ENCODE measurements around the gene COQ4.
"Not testable (repeated sequence)": the region's sequence is repeated elsewhere in the genome, so short reads cannot be mapped to it uniquely, and the experiment has no call there.

COQ4 gene

GRCh38 chr9:128314697-128315096, 7.9 kb upstream of the COQ4 start:
- in situ Hi-C loops (cut with HindIII; ENCODE audit: low pct_unique_long_range_greater_than_20kb, low sequenced_read_pairs): no loop called here
- DNase-seq (ENCODE audit: low read depth in 1 of 2, low spot score in 1 of 2): no peak
- TF ChIP-seq JUND (IDR thresholded peaks at IDR 0.05; ENCODE audit: low read depth): no peak

GRCh38 chr9:128316421-128316820, 6.2 kb upstream of the COQ4 start:
- TF ChIP-seq JUND (IDR thresholded peaks at IDR 0.05; ENCODE audit: low read depth): no peak
- in situ Hi-C loops (cut with HindIII; ENCODE audit: low pct_unique_long_range_greater_than_20kb, low sequenced_read_pairs): no loop called here
- DNase-seq (ENCODE audit: low read depth in 1 of 2, low spot score in 1 of 2): no peak

GRCh38 chr9:128317629-128318028, 5.0 kb upstream of the COQ4 start:
- TF ChIP-seq JUND (IDR thresholded peaks at IDR 0.05; ENCODE audit: low read depth): no peak
- no peak for DNase-seq (ENCODE audit: low read depth in 1 of 2, low spot score in 1 of 2)
- in situ Hi-C loops (cut with HindIII; ENCODE audit: low pct_unique_long_range_greater_than_20kb, low sequenced_read_pairs): no loop called here

- no peak for TF ChIP-seq JUND (IDR thresholded peaks at IDR 0.05; ENCODE audit: low read depth)
- in situ Hi-C loops (cut with HindIII; ENCODE audit: low pct_unique_long_range_greater_than_20kb, low sequenced_read_pairs): no loop called here
- DNase-seq (ENCODE audit: low read depth in 1 of 2, low spot score in 1 of 2): no peak
Observed at GRCh38 chr9:128321343-128321742, 1.3 kb upstream of the COQ4 start.

- no peak for TF ChIP-seq JUND (IDR thresholded peaks at IDR 0.05; ENCODE audit: low read depth)
- DNase-seq (ENCODE audit: low read depth in 1 of 2, low spot score in 1 of 2): no peak
- in situ Hi-C loops (cut with HindIII; ENCODE audit: low pct_unique_long_range_greater_than_20kb, low sequenced_read_pairs): no loop called here
Observed at GRCh38 chr9:128321879-128322403, 698 bp upstream of the COQ4 start.

GRCh38 chr9:128323212-128323730, 632 bp downstream of the COQ4 start:
- no peak for DNase-seq (ENCODE audit: low read depth in 1 of 2, low spot score in 1 of 2)
- TF ChIP-seq JUND (IDR thresholded peaks at IDR 0.05; ENCODE audit: low read depth): no peak
- in situ Hi-C loops (cut with HindIII; ENCODE audit: low pct_unique_long_range_greater_than_20kb, low sequenced_read_pairs): no loop called here

GRCh38 chr9:128323791-128324190, 1.2 kb downstream of the COQ4 start:
- no peak for TF ChIP-seq JUND (IDR thresholded peaks at IDR 0.05; ENCODE audit: low read depth)
- no peak for DNase-seq (ENCODE audit: low read depth in 1 of 2, low spot score in 1 of 2)
- in situ Hi-C loops (cut with HindIII; ENCODE audit: low pct_unique_long_range_greater_than_20kb, low sequenced_read_pairs): no loop called here

- no peak for DNase-seq (ENCODE audit: low read depth in 1 of 2, low spot score in 1 of 2)
- in situ Hi-C loops (cut with HindIII; ENCODE audit: low pct_unique_long_range_greater_than_20kb, low sequenced_read_pairs): no loop called here
- no peak for TF ChIP-seq JUND (IDR thresholded peaks at IDR 0.05; ENCODE audit: low read depth)
Observed at GRCh38 chr9:128324401-128324800, 1.8 kb downstream of the COQ4 start.

- in situ Hi-C loops (cut with HindIII; ENCODE audit: low pct_unique_long_range_greater_than_20kb, low sequenced_read_pairs): no loop called here
- TF ChIP-seq JUND (IDR thresholded peaks at IDR 0.05; ENCODE audit: low read depth): no peak
- DNase-seq (ENCODE audit: low read depth in 1 of 2, low spot score in 1 of 2): no peak
Observed at GRCh38 chr9:128325629-128326028, 3.0 kb downstream of the COQ4 start.

- no peak for TF ChIP-seq JUND (IDR thresholded peaks at IDR 0.05; ENCODE audit: low read depth)
- in situ Hi-C loops (cut with HindIII; ENCODE audit: low pct_unique_long_range_greater_than_20kb, low sequenced_read_pairs): no loop called here
- DNase-seq (ENCODE audit: low read depth in 1 of 2, low spot score in 1 of 2): no peak
Observed at GRCh38 chr9:128333451-128333869, 10.8 kb downstream of the COQ4 start.

- DNase-seq (ENCODE audit: low read depth in 1 of 2, low spot score in 1 of 2): no peak
- TF ChIP-seq JUND (IDR thresholded peaks at IDR 0.05; ENCODE audit: low read depth): no peak
- in situ Hi-C loops (cut with HindIII; ENCODE audit: low pct_unique_long_range_greater_than_20kb, low sequenced_read_pairs): no loop called here
Observed at GRCh38 chr9:128335161-128335560, 12.5 kb downstream of the COQ4 start.

- no peak for DNase-seq (ENCODE audit: low read depth in 1 of 2, low spot score in 1 of 2)
- in situ Hi-C loops (cut with HindIII; ENCODE audit: low pct_unique_long_range_greater_than_20kb, low sequenced_read_pairs): no loop called here
- TF ChIP-seq JUND (IDR thresholded peaks at IDR 0.05; ENCODE audit: low read depth): no peak
Observed at GRCh38 chr9:128335914-128336313, 13.3 kb downstream of the COQ4 start.

- no peak for TF ChIP-seq JUND (IDR thresholded peaks at IDR 0.05; ENCODE audit: low read depth)
- in situ Hi-C loops (cut with HindIII; ENCODE audit: low pct_unique_long_range_greater_than_20kb, low sequenced_read_pairs): no loop called here
- no peak for DNase-seq (ENCODE audit: low read depth in 1 of 2, low spot score in 1 of 2)
Observed at GRCh38 chr9:128337936-128338335, 15.3 kb downstream of the COQ4 start.

- in situ Hi-C loops (cut with HindIII; ENCODE audit: low pct_unique_long_range_greater_than_20kb, low sequenced_read_pairs); DNase-seq (ENCODE audit: low read depth in 1 of 2, low spot score in 1 of 2): not testable (repeated sequence)
Observed at GRCh38 chr9:128338852-128339614, 16.4 kb downstream of the COQ4 start.
